NT2/D1 (cell line): ENCODE measurements around the gene OOSP1.

Experiments used
- SUZ12 ChIP-seq: IDR thresholded peaks from 2 replicates; pipeline ENCODE4 v1.6.1; 2011; ENCODE audit not compliant: insufficient read length, insufficient read depth; ENCODE audit errors: extremely low read depth
- YY1 ChIP-seq: IDR thresholded peaks from 2 replicates; pipeline ENCODE4 v1.6.1; 2011; ENCODE audit not compliant: insufficient read length, insufficient read depth
- ZNF274 ChIP-seq: IDR thresholded peaks from 2 replicates; pipeline ENCODE4 v1.6.1; 2011; ENCODE audit warnings: mild to moderate bottlenecking, low read depth, low read length

DNA sequence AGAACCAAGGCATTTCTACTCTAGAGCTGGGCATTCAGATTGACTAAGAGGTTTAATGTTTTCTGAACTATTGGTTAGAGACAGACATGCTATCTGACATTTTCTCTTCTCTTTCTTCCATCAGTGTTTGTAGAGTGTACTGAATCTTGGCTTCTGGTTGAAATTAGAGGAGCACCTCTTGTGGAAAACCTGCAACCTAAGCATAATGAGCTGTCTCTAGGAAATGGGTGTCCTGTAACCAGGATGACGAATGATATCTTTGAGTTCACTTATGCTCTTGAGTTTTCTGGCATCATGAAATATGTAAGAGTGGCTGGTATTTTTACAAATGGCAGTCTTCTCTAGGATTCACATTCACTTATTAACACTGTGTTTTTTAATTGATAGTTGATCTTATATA is 45.0 kb downstream of the OOSP1 start:
- TF ChIP-seq YY1 (no peak), ZNF274 (no peak), SUZ12 (no peak)
